HG03108 (cell line): ENCODE results near the gene UNC80.

Experiments used
- ATAC-seq: cut with Tn5 transposase; IDR thresholded peaks from one replicate; pipeline ENCODE4 v1.9.1; 2021; ENCODE audit warnings: moderate library complexity; ENCODE audit not compliant: unreplicated experiment

UNC80 gene

DNA sequence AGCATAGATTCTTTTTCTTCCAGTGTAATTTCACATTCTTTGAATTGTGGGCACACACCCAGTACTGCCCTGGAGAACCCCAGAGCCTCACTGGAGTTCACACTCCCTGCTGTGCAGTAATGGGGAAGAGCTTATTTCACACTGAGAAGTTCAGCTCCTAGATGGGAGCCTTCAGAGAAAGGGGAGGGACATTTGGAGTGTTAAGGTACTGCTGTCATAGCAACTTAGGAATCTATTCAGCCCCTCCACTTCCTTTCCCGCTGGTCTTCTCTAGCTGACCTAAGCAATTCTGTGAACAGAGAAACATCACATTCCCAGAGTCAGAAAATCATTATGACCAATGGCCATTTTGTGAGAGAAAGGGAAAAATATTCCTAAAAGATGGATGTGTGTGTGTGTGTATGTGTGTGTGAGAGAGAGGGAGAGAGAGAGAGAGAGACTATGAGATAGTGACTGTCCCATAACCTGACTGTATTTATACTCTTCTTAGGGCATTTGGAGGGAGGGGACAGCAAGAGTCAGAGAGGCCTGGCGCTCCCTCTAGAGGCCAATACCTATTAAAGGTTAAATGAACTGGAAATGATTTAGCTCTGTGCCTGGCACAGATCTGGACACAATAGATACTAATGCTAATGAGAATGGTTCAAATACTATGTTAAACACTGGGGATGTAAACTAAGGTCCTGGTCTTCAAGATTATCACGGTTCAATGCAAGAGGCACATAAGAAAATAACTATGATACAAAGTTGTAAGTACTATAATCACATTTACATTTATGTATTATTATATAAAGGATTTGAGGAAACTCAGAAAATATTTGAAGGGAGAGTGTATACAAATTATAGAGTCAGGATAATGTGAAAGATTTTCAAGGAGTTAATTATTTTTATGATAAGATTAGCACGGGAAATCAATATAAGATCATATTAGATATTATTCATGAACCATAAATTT, 189.3 kb downstream of the UNC80 start:
- peak; percentile 87 for ATAC-seq

- no peak for ATAC-seq
Observed at GRCh38 chr2:209965723-209966122, 194.1 kb downstream of the UNC80 start.

DNA sequence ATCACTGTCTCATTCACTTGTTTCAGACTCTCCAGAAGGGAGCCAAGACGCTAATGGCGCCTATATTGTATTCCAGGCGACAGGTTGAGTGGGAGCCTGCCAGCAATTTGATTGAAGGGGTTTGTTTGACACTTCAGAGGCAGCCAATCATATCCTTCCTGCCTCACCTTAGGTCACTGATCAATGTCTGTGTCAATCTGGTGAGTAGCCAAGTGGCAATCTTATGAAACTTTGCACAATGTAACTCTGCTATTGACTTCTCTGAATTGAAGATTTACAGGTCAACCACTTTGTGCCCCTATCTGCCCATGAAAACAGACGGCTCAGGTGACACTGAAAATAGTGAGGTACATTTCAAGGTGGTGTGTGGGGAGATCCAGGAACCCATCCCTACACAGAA, 198.1 kb downstream of the UNC80 start:
- ATAC-seq, result no peak

DNA sequence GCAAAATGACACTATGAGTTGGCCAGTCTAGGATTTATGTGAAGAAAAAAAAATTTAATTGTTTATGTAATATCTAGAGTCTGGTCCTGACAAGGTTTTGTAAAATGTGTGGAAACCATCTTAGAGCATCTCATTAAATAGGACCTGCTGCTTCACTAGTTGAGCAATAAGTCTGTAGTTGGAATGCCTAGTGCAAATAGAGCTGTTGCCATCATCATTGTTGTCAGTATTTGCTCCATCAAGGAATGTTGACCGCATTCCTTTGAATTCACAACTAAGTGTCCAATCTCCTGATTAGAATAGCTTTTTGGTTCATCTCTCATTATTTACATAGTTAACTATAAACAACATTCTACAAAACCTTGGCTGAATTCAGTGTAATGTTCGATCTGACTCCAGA, 198.6 kb downstream of the UNC80 start:
- no peak for ATAC-seq

DNA sequence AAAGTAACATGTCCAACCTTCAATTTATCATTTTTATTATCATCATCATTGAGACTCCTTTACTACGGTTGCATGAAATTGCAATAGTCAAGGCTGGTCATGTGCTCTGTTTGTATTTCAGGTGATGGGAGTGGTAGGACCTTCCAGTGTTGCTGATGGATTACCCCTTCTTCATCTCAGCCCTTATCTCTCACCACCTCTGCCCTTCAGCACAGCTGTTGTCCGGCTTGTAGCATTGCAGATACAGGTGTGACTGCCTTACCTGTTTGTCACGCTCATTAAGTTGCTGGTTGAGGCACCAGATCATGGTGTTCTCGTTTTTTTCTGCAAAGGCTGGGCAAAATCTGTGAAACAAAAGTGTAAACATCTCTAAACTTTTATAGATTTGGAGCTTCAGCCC, 199.1 kb downstream of the UNC80 start:
- no peak for ATAC-seq

- ATAC-seq, result no peak
Observed at GRCh38 chr2:209973328-209973727, 201.7 kb downstream of the UNC80 start.

GRCh38 chr2:209974576-209974975, 202.9 kb downstream of the UNC80 start:
- no peak for ATAC-seq

DNA sequence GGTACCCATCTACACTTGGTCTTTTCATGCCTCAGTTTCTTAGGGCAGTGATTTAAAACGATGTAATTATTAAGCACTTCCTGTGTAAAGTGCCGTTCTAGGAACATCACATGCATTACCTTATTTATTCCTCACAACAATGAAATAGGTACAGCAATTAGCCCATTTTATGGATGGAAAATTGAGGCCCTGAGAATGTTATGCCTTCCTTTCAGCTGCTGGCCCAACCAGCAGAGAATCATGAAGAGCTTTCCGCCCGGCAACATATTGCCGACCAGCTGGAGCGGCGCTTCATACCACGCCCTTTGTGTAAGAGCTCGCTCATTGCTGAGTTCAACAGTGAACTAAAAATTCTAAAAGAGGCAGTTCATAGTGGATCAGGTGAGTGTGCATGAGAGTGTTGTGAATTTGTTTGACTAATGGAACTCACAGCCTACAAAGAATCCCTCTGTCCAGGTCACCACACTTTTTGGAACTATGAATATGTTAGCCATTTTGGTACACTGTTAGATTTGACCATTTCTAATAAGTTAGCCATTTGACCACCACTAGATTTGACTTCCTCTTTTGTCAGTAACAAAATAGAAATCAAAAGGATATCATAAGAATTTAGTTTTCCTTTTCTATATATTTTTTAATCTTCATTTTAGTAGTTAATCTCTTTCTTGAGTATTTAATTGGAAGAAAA, 205.2 kb downstream of the UNC80 start:
- ATAC-seq, result peak; percentile 74

DNA sequence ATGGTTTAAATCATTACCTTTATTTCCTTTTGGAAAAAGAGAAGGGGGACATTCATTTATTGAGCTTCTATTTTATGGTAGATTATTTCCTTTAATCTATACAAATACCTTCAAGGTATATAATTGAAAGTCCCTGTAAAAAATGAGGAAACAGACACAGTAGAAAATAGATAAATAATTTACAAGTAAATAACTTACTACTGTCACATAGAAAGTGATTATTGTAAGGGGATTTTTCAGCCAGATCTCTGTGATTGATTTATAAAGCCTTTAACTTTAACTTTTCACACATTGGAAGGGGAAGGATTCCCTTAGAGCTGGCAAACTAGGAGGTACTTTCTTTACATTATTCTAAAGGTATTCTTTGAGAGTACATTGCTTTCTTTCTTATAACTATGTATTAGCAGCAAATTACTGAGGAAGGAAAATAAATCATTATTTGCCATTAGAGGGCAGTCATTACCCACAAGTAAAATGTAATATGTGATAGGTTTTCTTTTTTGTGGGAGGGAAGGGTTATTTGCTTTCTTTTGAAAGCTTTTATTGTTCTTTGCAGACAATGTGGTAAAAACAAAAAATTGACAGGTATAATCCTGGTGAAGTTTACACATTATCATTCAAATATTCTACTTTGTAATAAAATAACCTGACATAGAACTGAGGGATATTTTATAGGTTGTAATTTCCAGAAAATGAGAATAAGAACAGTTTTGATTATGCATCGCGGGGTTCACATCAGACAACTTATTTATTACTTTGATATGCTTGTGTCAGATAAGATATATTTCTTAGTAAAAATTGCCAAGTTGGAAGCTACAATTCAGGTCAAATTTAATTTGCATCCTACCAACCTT, 206.0 kb downstream of the UNC80 start:
- no peak for ATAC-seq

DNA sequence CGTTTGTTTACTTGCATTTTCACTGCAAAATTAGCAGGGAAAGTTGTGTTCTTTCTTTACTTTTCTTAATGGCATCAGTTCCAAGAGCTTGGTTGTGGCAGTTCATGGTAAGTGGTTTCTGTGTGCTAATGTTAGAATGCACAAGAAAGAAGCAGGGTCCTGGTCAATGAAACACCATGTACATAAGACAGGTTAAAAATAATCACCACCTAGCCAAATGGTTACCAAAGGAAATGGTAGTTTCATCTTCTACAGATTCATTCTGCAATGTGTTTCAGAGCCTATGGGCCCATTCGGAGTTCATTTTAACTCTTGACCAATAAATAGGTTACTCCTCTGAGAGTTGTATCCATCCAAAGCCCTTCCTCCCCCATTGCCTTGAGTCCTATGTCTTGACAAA, 212.7 kb downstream of the UNC80 start:
- ATAC-seq, result no peak

GRCh38 chr2:209985874-209986273, 214.2 kb downstream of the UNC80 start:
- ATAC-seq, result no peak

DNA sequence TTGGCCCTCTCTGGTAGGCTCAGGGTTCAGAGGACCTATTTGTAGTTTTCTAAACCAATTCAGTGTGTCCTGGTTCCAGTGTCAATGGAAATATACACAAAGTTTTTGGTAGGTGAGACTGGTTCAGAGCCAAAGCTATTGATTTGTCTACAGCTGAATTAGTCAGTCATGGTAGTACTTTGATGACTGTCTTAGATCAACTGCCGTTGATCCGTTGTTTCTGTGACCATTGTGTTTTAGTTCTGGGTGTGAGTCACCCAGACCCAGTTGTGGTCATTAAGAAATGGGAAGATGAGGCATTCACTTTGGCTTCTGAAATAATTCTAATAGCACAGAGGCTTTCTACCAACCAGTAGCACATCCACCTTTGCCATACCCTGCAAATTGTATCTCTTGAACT, 214.8 kb downstream of the UNC80 start:
- no peak for ATAC-seq

DNA sequence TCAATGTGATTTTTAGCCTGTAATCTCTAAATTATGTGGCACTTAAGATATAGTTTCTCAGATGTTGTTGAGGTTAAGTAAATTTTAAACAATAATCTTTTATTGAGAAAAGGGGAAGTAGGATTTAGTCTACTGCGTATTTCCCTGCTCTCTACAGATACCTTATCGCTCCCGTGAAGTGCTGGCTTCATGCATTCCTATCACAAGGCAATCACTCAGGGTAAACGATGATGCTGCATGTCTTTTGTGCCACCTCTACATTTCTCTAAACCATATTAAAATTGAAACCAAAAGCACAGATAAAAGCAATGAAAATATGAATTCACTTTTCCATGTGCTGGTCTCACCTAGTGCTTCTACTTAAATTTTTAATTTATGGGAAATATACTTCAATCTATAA, 216.4 kb downstream of the UNC80 start:
- ATAC-seq, result no peak

DNA sequence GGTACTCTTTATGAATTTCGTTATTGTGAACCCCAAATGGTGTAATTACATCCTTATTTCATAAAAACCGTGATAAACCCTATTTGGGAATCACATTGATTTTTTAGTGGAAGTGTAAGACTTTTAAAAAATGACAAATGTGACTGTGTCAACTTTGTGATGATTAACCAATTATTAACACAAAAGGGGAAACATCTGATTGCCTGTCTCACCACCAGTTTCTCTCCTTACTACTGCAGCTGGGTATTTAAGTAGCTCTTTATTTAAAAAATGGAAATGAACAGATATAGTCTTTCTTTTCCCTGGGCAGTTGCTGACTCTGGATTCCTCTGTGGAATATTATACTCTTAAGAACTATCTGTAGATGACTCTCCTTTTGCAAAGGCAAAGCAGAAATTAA, 219.2 kb downstream of the UNC80 start:
- peak; percentile 47 for ATAC-seq

- ATAC-seq, result no peak
Observed at GRCh38 chr2:209993968-209994367, 222.3 kb downstream of the UNC80 start.

DNA sequence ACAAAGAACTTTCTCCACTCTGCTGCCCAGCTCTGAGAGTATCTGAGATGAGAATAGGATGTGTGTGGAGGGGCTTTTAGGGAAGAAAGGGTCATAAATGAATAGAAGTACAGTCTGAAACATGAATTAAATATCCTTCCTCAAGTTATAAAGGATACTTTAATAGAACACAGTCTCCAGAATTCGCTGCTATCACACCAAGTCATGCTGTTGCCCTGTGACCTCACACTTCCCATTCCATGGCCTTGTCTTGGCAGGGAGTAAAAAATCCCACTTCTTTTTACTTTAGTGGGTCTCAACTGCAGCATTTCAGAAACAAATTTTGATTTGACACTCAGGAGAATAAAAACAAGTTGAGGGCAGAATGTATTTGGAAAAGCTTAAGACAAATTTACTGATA, 227.0 kb downstream of the UNC80 start:
- no peak for ATAC-seq

- no peak for ATAC-seq
Observed at GRCh38 chr2:210000464-210001324, 229.1 kb downstream of the UNC80 start.

DNA sequence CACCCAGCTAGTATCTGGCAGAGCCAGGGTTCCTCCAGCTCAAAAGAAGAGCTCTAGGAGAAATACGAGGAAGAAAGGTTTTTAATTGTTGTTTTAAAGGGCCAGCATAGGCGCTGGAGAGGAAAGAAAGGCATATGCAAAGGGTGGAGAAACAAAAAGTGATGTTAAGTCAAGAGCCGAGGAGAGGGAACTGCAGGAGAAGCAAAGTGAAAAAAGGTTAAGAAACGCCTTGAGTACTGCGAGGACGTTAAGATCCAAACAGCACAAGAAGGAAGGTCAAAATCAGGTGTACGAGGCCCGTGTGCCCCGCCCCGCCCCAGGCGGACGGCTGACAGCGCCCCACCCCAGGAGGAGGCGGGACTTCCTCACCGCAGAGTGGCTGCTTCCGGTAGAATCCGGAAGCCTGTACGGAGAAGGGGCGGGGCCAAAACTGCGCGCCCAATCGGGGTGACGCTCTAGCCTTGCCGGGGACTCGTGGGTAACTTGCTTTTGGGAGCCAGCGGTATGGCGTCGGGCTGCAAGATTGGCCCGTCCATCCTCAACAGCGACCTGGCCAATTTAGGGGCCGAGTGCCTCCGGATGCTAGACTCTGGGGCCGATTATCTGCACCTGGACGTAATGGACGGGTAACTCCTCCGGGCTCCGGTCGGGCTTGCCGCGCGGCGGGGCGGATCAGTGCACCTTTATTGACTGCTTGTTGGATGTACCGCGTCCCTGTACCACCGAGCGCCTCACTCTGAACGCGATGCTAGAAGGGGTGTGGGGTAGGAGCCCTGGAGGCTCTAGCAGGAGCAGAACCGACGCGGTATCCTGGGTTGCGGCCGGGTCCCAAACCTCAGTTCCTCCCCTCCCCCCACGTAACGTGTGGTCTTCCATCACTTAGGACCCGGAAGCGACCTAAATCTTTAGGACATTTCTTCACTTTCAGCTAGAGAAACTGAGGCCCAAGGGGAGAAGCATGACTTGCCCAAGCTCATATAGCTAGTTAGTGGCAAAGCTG, 230.8 kb downstream of the UNC80 start, which contains the start of gene RPE:
RPE (plus strand) TSS at position 481 of the 1,000 bp plus-strand sequence; CDS start at position 505, 24 bp downstream.
- ATAC-seq, result peak; percentile 99

DNA sequence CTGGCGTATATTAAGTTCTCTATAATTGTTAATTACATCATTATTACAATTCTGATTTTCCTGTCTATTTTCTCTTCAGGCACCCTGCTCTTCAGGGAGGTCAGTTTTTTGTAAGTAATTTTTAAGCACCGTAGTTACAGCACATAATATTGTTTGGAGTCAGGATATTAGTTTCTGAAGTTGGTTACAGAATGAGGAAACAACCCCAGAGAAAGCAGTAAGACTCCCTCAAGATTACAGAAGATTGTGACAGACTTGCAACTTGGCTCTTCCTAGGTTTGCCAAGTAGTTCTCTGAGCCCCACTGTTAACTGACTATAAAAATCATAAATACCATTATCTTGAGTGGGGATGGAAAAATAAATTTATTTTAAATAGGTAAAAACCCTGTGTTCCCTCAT, 231.7 kb downstream of the UNC80 start:
- no peak for ATAC-seq
